Lower leg skin (tissue), 3 donors: Measurements from ENCODE around the gene SLC25A11.

ENCODE experiments used
- POLR2A ChIP-seq, 2 donors: fragments of 450-650 bp; IDR thresholded peaks; one replicate each; pipeline ENCODE4 v1.6.1; 2016 to 2017; ENCODE audit warnings: antibody characterized with exemption in 2 of 2, mild to moderate bottlenecking in 1 of 2, moderate library complexity in 1 of 2
- TF ChIP-seq, protein P1 (sequence below), 3 donors: fragments of 450-650 bp; IDR thresholded peaks; one replicate each; pipeline ENCODE4 v1.5.1; 2016; ENCODE audit warnings: antibody characterized with exemption in 3 of 3, mild to moderate bottlenecking in 3 of 3, moderate library complexity in 2 of 3

DNA sequence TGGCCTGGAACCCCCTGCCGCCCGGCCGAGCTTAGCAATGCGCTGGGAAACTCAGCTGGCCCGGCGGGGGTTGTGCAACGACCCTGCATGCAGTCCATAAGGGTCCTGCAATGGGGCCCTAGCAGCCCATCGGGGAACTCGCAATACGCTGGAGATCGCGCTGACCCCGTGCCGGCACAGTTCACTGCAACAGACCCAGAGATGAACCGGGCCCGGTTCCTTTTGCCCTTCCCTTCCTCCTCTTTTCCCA is 375 bp downstream of the SLC25A11 start:
- TF ChIP-seq, protein P1, sequence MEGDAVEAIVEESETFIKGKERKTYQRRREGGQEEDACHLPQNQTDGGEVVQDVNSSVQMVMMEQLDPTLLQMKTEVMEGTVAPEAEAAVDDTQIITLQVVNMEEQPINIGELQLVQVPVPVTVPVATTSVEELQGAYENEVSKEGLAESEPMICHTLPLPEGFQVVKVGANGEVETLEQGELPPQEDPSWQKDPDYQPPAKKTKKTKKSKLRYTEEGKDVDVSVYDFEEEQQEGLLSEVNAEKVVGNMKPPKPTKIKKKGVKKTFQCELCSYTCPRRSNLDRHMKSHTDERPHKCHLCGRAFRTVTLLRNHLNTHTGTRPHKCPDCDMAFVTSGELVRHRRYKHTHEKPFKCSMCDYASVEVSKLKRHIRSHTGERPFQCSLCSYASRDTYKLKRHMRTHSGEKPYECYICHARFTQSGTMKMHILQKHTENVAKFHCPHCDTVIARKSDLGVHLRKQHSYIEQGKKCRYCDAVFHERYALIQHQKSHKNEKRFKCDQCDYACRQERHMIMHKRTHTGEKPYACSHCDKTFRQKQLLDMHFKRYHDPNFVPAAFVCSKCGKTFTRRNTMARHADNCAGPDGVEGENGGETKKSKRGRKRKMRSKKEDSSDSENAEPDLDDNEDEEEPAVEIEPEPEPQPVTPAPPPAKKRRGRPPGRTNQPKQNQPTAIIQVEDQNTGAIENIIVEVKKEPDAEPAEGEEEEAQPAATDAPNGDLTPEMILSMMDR (IDR thresholded peaks at IDR 0.05), result no peak
- no peak for TF ChIP-seq POLR2A (IDR thresholded peaks at IDR 0.05)
